Measurements from ENCODE around the gene RARB.

RARB gene

GRCh38 chr3:25597535-25598101 lies 169.6 kb downstream of the RARB start:
- TF ChIP-seq CTCF (IDR thresholded peaks at IDR 0.05; ENCODE audit: unreplicated experiment in 3 of 3) = no peak
- H3K9me3 Mint-ChIP-seq = no peaks in the 10 kb centered on the region
- H3K27ac Mint-ChIP-seq = no peak overlapping the region
- no peaks in the 10 kb centered on the region for H3K27me3 Mint-ChIP-seq (ENCODE audit: low read depth)
- H3K36me3 Mint-ChIP-seq (ENCODE audit: low read depth) = peaks cover 66% of the 10 kb centered on the region
- H3K4me1 Mint-ChIP-seq = peaks cover 19% of the 10 kb centered on the region
- no peak overlapping the region for H3K4me3 Mint-ChIP-seq

GRCh38 chr3:25603703-25604102 lies 175.6 kb downstream of the RARB start:
- H3K27ac Mint-ChIP-seq = no peak overlapping the region
- no peak overlapping the region for H3K4me3 Mint-ChIP-seq
- no peaks in the 10 kb centered on the region for H3K27me3 Mint-ChIP-seq (ENCODE audit: low read depth)
- no peak for TF ChIP-seq CTCF (IDR thresholded peaks at IDR 0.05; ENCODE audit: unreplicated experiment in 3 of 3)
- H3K36me3 Mint-ChIP-seq (ENCODE audit: low read depth) = peaks cover 90% of the 10 kb centered on the region
- peaks cover 10% of the 10 kb centered on the region for H3K4me1 Mint-ChIP-seq
- no peaks in the 10 kb centered on the region for H3K9me3 Mint-ChIP-seq

- Mint-ChIP-seq H3K27ac (peak overlapping the region in 2 of 3 experiments; percentile 30 to 57), H3K4me1 (peaks cover 10% of the 10 kb centered on the region), H3K4me3 (no peak overlapping the region), H3K36me3 (ENCODE audit: low read depth) (peaks cover 86% of the 10 kb centered on the region), H3K9me3 (no peaks in the 10 kb centered on the region), H3K27me3 (ENCODE audit: low read depth) (no peaks in the 10 kb centered on the region)
- no peak for TF ChIP-seq CTCF (IDR thresholded peaks at IDR 0.05; ENCODE audit: unreplicated experiment in 3 of 3)
Observed at GRCh38 chr3:25604107-25604805, 176.2 kb downstream of the RARB start.

GRCh38 chr3:25610167-25610566 lies 182.1 kb downstream of the RARB start:
- Mint-ChIP-seq H3K4me3 (no peak overlapping the region), H3K9me3 (no peaks in the 10 kb centered on the region), H3K4me1 (no peaks in the 10 kb centered on the region), H3K36me3 (ENCODE audit: low read depth) (peaks cover 82% of the 10 kb centered on the region), H3K27ac (no peak overlapping the region), H3K27me3 (ENCODE audit: low read depth) (no peaks in the 10 kb centered on the region)
- TF ChIP-seq CTCF (IDR thresholded peaks at IDR 0.05; ENCODE audit: unreplicated experiment in 3 of 3) = no peak

- no peak overlapping the region for H3K4me3 Mint-ChIP-seq
- no peaks in the 10 kb centered on the region for H3K4me1 Mint-ChIP-seq
- H3K36me3 Mint-ChIP-seq (ENCODE audit: low read depth) = peaks cover 81% of the 10 kb centered on the region
- no peak for TF ChIP-seq CTCF (IDR thresholded peaks at IDR 0.05; ENCODE audit: unreplicated experiment in 3 of 3)
- no peaks in the 10 kb centered on the region for H3K27me3 Mint-ChIP-seq (ENCODE audit: low read depth)
- H3K27ac Mint-ChIP-seq = no peak overlapping the region
- H3K9me3 Mint-ChIP-seq = no peaks in the 10 kb centered on the region
Observed at GRCh38 chr3:25610779-25611178, 182.7 kb downstream of the RARB start.

- no peaks in the 10 kb centered on the region for H3K9me3 Mint-ChIP-seq
- no peak overlapping the region for H3K27ac Mint-ChIP-seq
- no peaks in the 10 kb centered on the region for H3K4me1 Mint-ChIP-seq
- H3K27me3 Mint-ChIP-seq (ENCODE audit: low read depth) = no peaks in the 10 kb centered on the region
- peaks cover 77% of the 10 kb centered on the region for H3K36me3 Mint-ChIP-seq (ENCODE audit: low read depth)
- no peak for TF ChIP-seq CTCF (IDR thresholded peaks at IDR 0.05; ENCODE audit: unreplicated experiment in 3 of 3)
- H3K4me3 Mint-ChIP-seq = no peak overlapping the region
Observed at GRCh38 chr3:25611193-25611592, 183.1 kb downstream of the RARB start.
